Astrocyte (in vitro differentiated cells and primary cell): ENCODE data around the gene SFT2D3. TPM values are rescaled to one million over a fixed set of nuclear protein-coding genes. Genes with fewer than 3 reads are reported as not detected.

ENCODE experiments used
- DNase-seq: peaks from one replicate; pipeline ENCODE4 v3.0.0-alpha.2; 2010; ENCODE audit warnings: low read depth
- FAIRE-seq: peaks from 2 replicates; lab custom pipeline; 2011; peaks lifted over from hg19 to GRCh38; lab: Jason Lieb, UNC
- H2AFZ ChIP-seq: 2 replicates; pipeline ENCODE4 v1.6.0; 2012; ENCODE audit warnings: low read depth, low read length, inconsistent platforms
- H3K27ac ChIP-seq: 2 replicates; pipeline ENCODE4 v1.5.1; 2011; ENCODE audit warnings: low read depth, low read length, inconsistent platforms
- H3K27me3 ChIP-seq: 2 replicates; pipeline ENCODE4 v1.6.0; 2011; ENCODE audit warnings: low read length, inconsistent platforms; ENCODE audit not compliant: insufficient read depth
- H3K36me3 ChIP-seq: 2 replicates; pipeline ENCODE4 v1.5.1; 2011; ENCODE audit warnings: low read length, inconsistent platforms; ENCODE audit not compliant: insufficient read depth
- H3K4me1 ChIP-seq: 2 replicates; pipeline ENCODE4 v1.5.1; 2011; ENCODE audit warnings: low read length, inconsistent platforms; ENCODE audit not compliant: insufficient read depth
- H3K4me2 ChIP-seq: 2 replicates; pipeline ENCODE4 v1.6.0; 2012; ENCODE audit warnings: low read length, inconsistent platforms
- H3K4me3 ChIP-seq: 2 replicates; pipeline ENCODE4 v1.5.1; 2011; ENCODE audit warnings: low read depth, mild to moderate bottlenecking, low read length, inconsistent platforms; ENCODE audit not compliant: insufficient read depth
- H3K79me2 ChIP-seq: 2 replicates; pipeline ENCODE4 v1.6.0; 2012; ENCODE audit warnings: mild to moderate bottlenecking, low read length, inconsistent platforms; ENCODE audit not compliant: insufficient read depth
- H3K9ac ChIP-seq: 2 replicates; pipeline ENCODE4 v1.6.0; 2012; ENCODE audit warnings: mild to moderate bottlenecking, low read length, inconsistent platforms
- H3K9me3 ChIP-seq: 2 replicates; pipeline ENCODE4 v1.5.1; 2012; ENCODE audit warnings: low read depth, mild to moderate bottlenecking, low read length, inconsistent platforms; ENCODE audit not compliant: insufficient read depth
- H4K20me1 ChIP-seq: 2 replicates; pipeline ENCODE4 v1.6.0; 2012; ENCODE audit warnings: low read length, inconsistent platforms; ENCODE audit not compliant: insufficient read depth
- H3K27ac Mint-ChIP-seq: one replicate; pipeline ENCODE4 v1.8.0; 2021; ENCODE audit warnings: mild to moderate bottlenecking, mixed read lengths; ENCODE audit not compliant: unreplicated experiment
- H3K27me3 Mint-ChIP-seq: one replicate; pipeline ENCODE4 v1.8.0; 2021; ENCODE audit warnings: low read depth, mixed read lengths; ENCODE audit not compliant: unreplicated experiment
- H3K36me3 Mint-ChIP-seq: one replicate; pipeline ENCODE4 v1.8.0; 2021; ENCODE audit warnings: low read depth, mixed read lengths; ENCODE audit not compliant: unreplicated experiment
- H3K4me1 Mint-ChIP-seq: one replicate; pipeline ENCODE4 v1.8.0; 2021; ENCODE audit warnings: low read depth, mixed read lengths; ENCODE audit not compliant: unreplicated experiment
- H3K4me3 Mint-ChIP-seq: one replicate; pipeline ENCODE4 v1.8.0; 2021; ENCODE audit warnings: mild to moderate bottlenecking, moderate library complexity, mixed read lengths; ENCODE audit not compliant: unreplicated experiment
- H3K9me3 Mint-ChIP-seq: one replicate; pipeline ENCODE4 v1.8.0; 2021; ENCODE audit warnings: mild to moderate bottlenecking, mixed read lengths; ENCODE audit not compliant: unreplicated experiment
- CTCF ChIP-seq: IDR thresholded peaks from 2 replicates; pipeline ENCODE4 v1.5.1; 2011; ENCODE audit warnings: low read depth, mild to moderate bottlenecking, inconsistent platforms, low read length, moderate library complexity; ENCODE audit not compliant: insufficient read depth
- EZH2 ChIP-seq: IDR thresholded peaks from 2 replicates; pipeline ENCODE4 v1.6.1; 2012; ENCODE audit warnings: mild to moderate bottlenecking, low read length, inconsistent platforms; ENCODE audit not compliant: insufficient read depth
- total RNA-seq: library from RNA; stranded (reverse); gene quantifications from 2 replicates; pipeline ENCODE4 v1.2.1, GENCODE V29; 2021

SFT2D3 gene
- total RNA-seq, 1 donor from 2014 or later: 2.9 TPM

- peaks cover 24% of the 10 kb centered on the region for H3K36me3 ChIP-seq
- FAIRE-seq: no peak
Observed at GRCh38 chr2:127715778-127716449, 14.6 kb downstream of the SFT2D3 start.

GRCh38 chr2:127718271-127718670, 17.0 kb downstream of the SFT2D3 start:
- Histone ChIP-seq H3K4me3 (no peak overlapping the region), H3K4me1 (peaks cover 11% of the 10 kb centered on the region), H3K9me3 (no peaks in the 10 kb centered on the region), H3K4me2 (no peak overlapping the region), H2AFZ (no peak overlapping the region), H3K36me3 (peaks cover 28% of the 10 kb centered on the region), H4K20me1 (peaks cover 8% of the 10 kb centered on the region), H3K27ac (no peak overlapping the region), H3K9ac (no peak overlapping the region), H3K79me2 (peaks cover 3% of the 10 kb centered on the region), H3K27me3 (no peaks in the 10 kb centered on the region)
- Mint-ChIP-seq H3K36me3 (peaks cover 22% of the 10 kb centered on the region), H3K9me3 (no peaks in the 10 kb centered on the region), H3K4me1 (peaks cover 26% of the 10 kb centered on the region), H3K27me3 (no peaks in the 10 kb centered on the region), H3K4me3 (no peak overlapping the region), H3K27ac (no peak overlapping the region)
- DNase-seq (no peak), FAIRE-seq (no peak)
- TF ChIP-seq CTCF: no peak
- TF ChIP-seq EZH2: no peak

More at GRCh38 chr2:127715778-127716449, 14.6 kb downstream of the SFT2D3 start:
- no peaks in the 10 kb centered on the region for H3K27me3 ChIP-seq
- TF ChIP-seq CTCF (no peak), EZH2 (no peak)
- peaks cover 3% of the 10 kb centered on the region for H3K79me2 ChIP-seq
- H3K27ac ChIP-seq: no peak overlapping the region
- peaks cover 8% of the 10 kb centered on the region for H4K20me1 ChIP-seq
- Mint-ChIP-seq H3K9me3 (no peaks in the 10 kb centered on the region), H3K27ac (no peak overlapping the region), H3K36me3 (peaks cover 19% of the 10 kb centered on the region), H3K4me3 (no peak overlapping the region), H3K27me3 (no peaks in the 10 kb centered on the region), H3K4me1 (peaks cover 15% of the 10 kb centered on the region)
- no peaks in the 10 kb centered on the region for H3K9me3 ChIP-seq
- H3K4me2 ChIP-seq: no peak overlapping the region
- no peak overlapping the region for H3K9ac ChIP-seq
- H3K4me3 ChIP-seq: no peak overlapping the region
- H3K4me1 ChIP-seq: no peaks in the 10 kb centered on the region
- DNase-seq: no peak
- H2AFZ ChIP-seq: no peak overlapping the region
